Erythroblast (primary cell): ENCODE data around the gene ARL4D.
A peak's percentile ranks its signal among the peaks of the same experiment; 100 is the strongest.

Source experiments
- DNase-seq, 2 experiments: peaks; one replicate each; lab custom pipeline; 2025; lab: John Stamatoyannopoulos, UW
- GATA1 ChIP-seq: IDR thresholded peaks from 2 replicates; pipeline ENCODE4 v1.6.1; 2011; ENCODE audit warnings: low read depth, mild to moderate bottlenecking, control low read depth, low read length, moderate library complexity
- POLR2A ChIP-seq: IDR thresholded peaks from 2 replicates; pipeline ENCODE4 v1.6.1; 2011; ENCODE audit warnings: mild to moderate bottlenecking, low read length

ARL4D gene

GRCh38 chr17:43377056-43377810, 21.6 kb upstream of the ARL4D start:
- DNase-seq: no peak
- TF ChIP-seq POLR2A (no peak), GATA1 (no peak)

GRCh38 chr17:43378766-43379165, 20.0 kb upstream of the ARL4D start:
- DNase-seq: no peak
- TF ChIP-seq GATA1 (no peak), POLR2A (no peak)

GRCh38 chr17:43380307-43380706, 18.5 kb upstream of the ARL4D start:
- TF ChIP-seq POLR2A: no peak
- TF ChIP-seq GATA1: no peak
- DNase-seq: no peak

GRCh38 chr17:43381204-43381603, 17.6 kb upstream of the ARL4D start:
- TF ChIP-seq GATA1: no peak
- TF ChIP-seq POLR2A: no peak
- DNase-seq: no peak

- no peak for DNase-seq
- TF ChIP-seq GATA1 (no peak), POLR2A (no peak)
Measured at GRCh38 chr17:43381621-43382020, 17.2 kb upstream of the ARL4D start.

GRCh38 chr17:43382776-43383175, 16.0 kb upstream of the ARL4D start:
- no peak for DNase-seq
- TF ChIP-seq GATA1: no peak
- no peak for TF ChIP-seq POLR2A

- no peak for DNase-seq
- TF ChIP-seq GATA1 (no peak), POLR2A (no peak)
Measured at GRCh38 chr17:43383372-43383771, 15.4 kb upstream of the ARL4D start.

GRCh38 chr17:43383826-43384475, 14.8 kb upstream of the ARL4D start:
- no peak for DNase-seq
- TF ChIP-seq POLR2A: no peak
- TF ChIP-seq GATA1: no peak

- no peak for DNase-seq
- no peak for TF ChIP-seq POLR2A
- no peak for TF ChIP-seq GATA1
Measured at GRCh38 chr17:43384476-43384862, 14.3 kb upstream of the ARL4D start.

- DNase-seq: no peak
- TF ChIP-seq GATA1: no peak
- no peak for TF ChIP-seq POLR2A
Measured at GRCh38 chr17:43385046-43385831, 13.6 kb upstream of the ARL4D start.

- TF ChIP-seq GATA1 (no peak), POLR2A (peak; percentile 99)
- peak; percentile 93 to 97 for DNase-seq
Measured at GRCh38 chr17:43388359-43389045, 10.3 kb upstream of the ARL4D start.

GRCh38 chr17:43389046-43389947, 9.5 kb upstream of the ARL4D start:
- peak; percentile 87 to 91 for DNase-seq
- no peak for TF ChIP-seq GATA1
- TF ChIP-seq POLR2A: peak; percentile 81
